ENCODE results near the gene KLHDC3.

- TF ChIP-seq YY1 (IDR thresholded peaks at IDR 0.05; ENCODE audit: insufficient read depth, insufficient read length) (no peak), ZNF274 (IDR thresholded peaks at IDR 0.05; ENCODE audit: low read depth, low read length) (no peak)
Observed at GRCh38 chr6:42967228-42967627, 46.8 kb upstream of the KLHDC3 start.
